ENCODE measurements around the gene NSL1.

GRCh38 chr1:212773011-212773410, 18.6 kb downstream of the NSL1 start:
- no peak for TF ChIP-seq RFX7 (CRISPR knock-in tag; IDR thresholded peaks at IDR 0.05)
- TF ChIP-seq, protein P1, sequence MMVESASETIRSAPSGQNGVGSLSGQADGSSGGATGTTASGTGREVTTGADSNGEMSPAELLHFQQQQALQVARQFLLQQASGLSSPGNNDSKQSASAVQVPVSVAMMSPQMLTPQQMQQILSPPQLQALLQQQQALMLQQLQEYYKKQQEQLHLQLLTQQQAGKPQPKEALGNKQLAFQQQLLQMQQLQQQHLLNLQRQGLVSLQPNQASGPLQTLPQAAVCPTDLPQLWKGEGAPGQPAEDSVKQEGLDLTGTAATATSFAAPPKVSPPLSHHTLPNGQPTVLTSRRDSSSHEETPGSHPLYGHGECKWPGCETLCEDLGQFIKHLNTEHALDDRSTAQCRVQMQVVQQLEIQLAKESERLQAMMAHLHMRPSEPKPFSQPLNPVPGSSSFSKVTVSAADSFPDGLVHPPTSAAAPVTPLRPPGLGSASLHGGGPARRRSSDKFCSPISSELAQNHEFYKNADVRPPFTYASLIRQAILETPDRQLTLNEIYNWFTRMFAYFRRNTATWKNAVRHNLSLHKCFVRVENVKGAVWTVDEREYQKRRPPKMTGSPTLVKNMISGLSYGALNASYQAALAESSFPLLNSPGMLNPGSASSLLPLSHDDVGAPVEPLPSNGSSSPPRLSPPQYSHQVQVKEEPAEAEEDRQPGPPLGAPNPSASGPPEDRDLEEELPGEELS (CRISPR knock-in tag; IDR thresholded peaks at IDR 0.05; ENCODE audit: borderline replicate concordance), result no peak

All from K562 (cell line).